NCI-H526 (cell line): Measurements from ENCODE around the gene FBN2.

Experiments
- DNase-seq, 2 experiments: peaks; one replicate each; lab custom pipeline; 2025; lab: John Stamatoyannopoulos, UW

Gene FBN2

DNA sequence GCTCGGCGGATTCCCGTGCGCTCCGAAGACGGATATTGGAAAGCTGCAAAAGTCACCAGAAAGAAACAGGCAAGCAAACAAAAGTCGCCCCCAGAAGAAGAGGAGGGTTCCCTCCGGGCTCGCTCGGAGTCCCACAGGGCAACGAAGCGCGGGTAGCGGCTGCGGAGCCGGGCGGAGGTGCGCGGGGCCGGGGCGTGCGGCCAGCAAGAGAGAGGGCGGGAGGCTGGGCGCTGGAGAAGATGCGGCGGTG, at the start of gene FBN2:
Gene FBN2 (minus strand): TSS at position 246 of the 250 bp plus-strand sequence. CDS start 642 bp downstream, outside the sequence.
- DNase-seq = no peak

DNA sequence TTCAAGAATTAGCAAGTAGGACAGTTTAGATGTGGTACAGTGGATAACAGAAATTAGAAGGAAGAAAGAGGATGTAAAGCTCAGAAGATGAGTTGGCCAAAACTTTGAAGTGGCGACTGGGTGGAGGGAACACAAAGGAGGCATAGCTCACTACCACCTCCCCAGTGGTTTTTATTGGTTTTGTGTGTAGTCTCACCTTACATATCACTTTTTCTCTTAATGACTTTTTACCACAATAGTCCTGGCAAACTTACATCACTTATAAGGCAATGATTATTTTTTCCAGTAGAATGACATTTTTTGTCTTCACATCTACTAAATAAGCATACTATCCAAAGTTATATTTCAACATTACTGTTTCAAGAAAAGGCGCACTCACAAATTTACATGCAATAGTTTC, 49.2 kb upstream of the FBN2 start:
- DNase-seq = no peak

DNA sequence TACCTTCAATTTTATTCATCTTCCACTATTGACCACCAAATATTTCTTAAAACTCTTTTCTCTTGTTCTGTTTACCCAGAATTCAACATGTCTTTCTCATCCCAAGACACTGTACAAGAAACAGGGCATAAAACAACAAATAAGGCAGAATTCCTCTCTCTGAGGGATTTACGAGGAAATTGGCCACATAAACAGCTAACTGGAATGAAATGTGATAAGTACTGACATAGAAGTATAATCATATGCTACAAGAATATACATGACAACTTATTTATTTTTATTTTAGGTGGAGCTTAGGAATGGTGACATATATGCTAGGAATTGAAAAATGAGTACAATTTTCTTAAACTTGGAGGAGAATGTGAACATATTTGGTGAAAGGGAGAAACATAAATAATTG, 48.8 kb upstream of the FBN2 start:
- DNase-seq = no peak

DNA sequence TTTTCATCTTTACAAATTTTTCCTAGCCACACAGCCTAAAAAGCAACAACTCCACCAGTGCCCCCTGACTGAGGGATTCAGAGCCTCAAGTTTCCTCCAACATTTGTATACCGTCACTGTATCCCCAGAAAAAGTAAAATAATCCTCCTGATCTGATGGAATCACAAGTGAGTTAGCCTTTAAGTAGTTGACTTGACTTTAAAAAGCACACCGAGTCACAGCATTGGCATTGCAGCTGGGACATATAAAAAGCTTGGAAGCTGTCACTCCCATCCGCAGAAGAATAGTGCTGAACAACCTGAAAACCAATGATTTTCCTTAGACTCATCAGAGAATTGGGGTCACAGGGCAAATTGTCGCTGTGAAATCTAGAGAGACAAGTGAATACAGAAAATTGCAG, 41.6 kb upstream of the FBN2 start:
- no peak for DNase-seq

DNA sequence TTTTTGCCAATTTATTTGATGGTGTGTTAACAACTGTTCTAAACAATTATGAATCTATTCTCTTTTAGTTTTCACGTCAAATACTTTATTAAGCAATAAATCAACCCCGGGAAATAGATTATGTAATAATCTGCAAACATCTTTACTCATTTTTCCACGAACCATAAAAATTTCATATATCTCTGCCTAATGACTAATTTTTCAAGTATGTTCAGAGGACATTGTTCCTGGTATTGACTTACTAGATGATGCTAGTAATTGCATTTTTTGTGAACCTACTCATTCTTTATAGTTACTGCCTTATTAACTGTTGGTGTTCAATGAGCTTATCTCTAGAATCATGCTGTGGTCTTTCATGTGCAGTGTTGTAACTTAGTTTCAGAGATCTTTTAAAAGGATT, 41.0 kb upstream of the FBN2 start:
- DNase-seq = no peak

DNA sequence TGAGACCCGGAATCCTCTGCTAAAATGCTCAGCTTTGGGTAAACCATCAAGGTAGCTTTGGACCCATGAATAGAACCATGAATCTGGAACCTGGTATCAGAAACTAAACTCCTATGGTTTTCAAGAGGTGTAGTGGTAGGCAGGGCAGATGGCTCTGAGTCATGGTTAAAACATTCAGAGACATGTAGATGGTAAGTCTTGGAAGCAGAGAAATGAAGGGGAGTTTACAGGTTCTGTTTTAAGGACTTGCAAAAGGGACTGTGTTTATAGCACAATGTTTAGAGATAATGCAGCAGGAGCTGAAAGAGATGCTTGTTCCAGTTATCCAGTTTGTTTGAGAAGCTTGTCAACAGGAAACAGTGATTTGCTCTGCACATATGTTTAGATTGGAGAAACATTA, 36.0 kb upstream of the FBN2 start:
- DNase-seq = no peak

DNA sequence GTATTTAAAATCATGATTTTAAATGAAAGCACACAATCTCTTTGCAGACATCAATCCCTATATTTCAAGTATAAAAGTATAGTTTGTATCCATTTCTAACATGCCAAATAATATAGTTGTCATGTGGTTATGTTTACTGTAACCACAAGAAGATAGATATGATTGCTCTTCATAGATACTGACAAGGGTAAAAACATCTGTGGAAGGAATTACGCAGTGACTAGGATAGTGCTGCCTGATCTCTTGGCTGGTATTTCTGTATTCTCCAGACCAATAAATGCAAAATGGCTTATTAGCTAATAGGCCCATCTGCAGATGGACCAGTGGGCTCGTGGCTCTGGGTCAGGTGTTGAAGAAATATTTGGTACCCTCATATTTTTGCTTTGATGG, 34.9 kb upstream of the FBN2 start:
- no peak for DNase-seq

DNA sequence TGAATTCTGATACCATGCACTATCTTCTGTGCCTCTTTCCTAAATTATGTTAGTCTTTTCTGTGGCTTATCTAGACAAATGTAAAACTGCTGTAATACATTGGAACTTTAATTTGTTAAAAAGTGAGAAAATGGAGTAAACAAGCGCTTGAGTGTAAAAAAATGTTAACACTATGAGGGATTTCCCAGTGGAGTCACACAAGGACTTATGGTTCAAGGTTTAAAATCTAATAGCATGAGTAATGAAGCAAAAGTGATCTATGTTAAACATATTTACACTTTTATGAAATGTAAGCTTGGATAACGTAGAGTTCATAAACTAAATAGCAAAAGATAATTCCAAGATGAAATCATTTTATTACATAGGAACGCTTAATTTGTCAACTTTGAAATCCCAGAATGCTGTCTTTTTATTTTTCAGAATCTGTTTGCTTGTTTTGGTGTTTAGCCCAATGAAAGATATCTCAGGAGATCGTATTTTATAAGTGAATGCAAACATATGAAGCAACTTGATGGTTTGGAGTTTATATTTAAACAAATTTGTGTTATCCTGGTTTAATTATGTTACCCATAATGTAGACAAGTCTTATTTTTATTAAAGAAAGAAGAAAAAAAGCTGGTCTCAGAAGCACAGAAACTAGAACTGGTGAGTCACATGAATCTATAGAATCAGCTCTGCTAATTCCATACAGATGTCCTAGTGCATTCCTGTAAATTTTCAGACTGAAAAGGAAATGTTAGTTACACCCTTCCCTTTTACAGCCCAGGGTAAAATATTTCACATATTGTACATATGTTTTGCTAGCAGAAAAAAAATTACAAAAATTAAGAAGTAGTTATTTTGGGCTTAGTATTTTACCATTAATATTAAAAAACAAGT, 34.2 kb upstream of the FBN2 start:
- DNase-seq = no peak

DNA sequence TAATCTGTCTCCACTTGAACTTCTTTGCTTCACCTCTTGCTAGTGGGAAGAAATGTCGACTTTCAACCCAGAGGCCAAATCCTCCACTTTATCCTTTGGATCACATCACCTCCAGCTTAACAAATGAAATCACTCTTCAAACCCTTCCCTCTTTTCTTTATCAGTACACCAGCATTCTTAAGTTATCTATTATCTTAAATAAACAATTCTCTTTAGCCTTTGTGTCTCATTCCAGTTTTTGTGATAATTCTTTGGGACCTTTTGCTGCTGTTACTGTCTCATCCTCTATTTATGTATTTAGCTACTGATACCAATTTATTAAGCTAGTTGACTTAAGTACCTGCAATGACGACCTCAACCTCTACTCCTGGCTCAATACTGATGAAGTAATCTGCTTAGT, 28.1 kb upstream of the FBN2 start:
- DNase-seq = no peak

DNA sequence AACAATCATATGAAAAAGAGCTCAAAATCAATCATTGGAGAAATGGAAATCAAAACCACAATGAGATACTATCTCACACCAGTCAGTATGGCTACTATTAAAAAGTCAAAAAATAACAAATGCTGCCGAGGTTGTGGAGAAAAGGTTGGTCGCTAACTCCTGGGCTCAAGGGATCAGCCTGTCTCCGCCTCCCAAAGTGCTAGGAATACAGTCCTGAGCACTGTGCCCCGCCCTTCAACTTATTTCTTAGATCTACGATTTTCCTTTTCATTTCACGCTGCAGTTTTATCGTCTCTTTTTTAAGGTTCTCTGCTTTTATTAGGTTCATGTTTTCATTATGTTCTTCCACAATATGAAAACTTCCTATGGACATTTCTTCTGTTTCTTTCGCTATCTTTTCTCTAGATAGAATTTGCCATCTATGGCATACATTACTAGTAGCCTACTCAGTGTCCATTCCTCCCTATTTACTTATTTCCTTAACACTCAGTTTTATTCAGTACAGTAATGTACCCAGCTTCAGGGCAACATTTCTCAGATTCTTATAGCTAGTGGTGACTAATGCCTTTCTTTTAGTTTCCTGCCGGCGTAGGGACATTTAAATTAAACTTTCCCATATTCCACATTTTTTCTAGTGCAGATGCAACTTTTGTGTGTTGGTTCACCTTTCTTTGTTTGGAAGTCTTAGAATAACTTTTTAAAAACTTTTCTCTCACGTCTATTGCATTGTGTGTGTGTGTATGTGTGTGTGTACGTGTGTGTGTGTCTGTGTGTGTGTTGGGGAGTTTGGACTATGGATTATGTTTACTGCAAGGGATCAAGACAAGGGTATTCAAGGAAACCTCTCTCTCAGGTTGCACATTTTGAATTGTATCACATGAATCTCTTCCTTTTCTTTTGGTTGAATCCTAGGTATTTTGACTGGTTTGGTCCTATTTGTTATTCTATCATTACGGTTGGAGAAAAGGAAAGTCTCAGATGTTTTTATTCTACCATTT, 21.6 kb upstream of the FBN2 start:
- DNase-seq = no peak

DNA sequence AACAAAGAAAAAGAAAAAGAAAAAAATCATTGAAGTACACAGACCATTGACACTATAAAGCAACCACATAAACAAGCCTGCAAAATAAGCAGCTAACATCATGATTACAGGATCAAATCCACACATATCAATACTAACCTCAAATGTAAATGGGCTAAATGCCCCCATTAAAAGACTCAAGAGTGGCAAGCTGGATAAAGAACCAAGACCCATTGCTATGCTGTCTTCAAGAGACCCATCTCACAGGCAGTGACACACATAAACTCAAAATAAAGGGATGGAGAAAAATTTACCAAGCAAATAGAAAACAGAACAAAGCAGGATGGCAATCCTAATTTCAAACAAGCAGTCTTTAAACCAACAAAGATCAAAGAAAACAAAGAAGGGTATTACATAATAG, 15.7 kb upstream of the FBN2 start:
- no peak for DNase-seq

DNA sequence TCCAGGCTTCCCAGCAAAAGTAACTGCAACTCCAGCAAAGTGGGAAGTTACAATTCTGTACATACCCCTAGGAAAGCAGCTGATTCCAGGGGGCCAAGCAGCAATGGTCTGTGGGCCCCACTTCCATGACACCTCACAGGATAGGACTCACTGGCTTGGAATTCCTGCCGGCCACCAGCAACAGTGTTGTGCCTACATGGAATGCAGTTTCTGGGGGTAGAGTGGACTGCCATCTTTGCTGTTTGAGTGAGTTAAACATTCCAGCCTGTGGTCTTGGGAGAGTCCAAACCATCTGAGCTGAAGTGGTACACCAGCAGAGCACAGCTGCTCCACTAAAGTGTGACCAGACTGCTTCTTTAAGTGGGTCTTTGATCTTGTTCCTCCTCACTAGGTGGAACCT, 13.4 kb upstream of the FBN2 start:
- DNase-seq = no peak

DNA sequence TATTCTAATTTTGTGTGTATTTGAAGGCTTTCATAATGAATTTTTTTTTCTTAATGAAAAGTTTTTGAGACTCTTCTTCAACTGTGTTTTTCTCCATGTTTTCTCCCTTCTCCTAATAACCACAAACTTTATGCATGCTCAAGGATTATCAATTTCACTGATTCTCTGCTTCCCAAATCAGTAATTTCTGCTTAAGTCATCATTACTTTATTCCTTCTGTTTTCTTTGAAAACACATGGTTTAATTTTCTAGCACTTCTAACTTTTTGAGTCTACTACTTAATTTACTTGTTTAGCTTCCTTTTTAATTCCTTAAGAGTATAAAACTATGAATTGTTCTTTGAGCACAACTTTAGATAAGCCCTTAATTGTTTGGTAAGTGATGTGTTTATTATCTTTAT, 11.5 kb upstream of the FBN2 start:
- no peak for DNase-seq

DNA sequence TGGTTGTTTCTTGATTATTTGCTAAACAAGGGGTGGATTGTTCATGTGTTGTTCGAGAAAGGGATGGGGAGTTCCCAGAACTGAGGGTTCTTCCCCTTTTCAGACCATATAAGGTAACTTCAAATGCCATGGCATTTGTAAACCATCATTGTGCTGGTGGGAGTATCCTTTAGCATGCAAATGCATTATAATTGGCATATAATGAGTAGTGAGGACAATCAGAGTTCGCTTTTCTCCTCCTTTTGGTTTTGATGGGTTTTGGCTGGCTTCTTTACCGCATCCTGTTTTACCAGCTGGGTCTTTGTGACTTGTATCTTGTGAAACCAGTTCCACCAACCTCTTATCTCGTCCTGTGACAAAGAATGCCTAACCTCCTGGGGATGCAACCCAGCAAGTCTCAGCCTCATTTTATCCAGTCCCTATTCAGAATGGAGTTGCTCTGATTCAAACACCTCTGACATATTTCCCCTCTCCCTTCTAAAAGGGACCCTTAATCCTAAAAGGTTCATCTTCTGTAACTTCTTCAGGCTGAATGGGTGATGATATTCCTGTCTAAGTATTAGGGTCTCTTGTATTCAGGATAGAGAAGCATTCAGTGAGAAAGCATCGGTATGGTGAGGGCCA, 8.7 kb upstream of the FBN2 start:
- peak in 1 of 2 experiments; percentile 0 for DNase-seq

DNA sequence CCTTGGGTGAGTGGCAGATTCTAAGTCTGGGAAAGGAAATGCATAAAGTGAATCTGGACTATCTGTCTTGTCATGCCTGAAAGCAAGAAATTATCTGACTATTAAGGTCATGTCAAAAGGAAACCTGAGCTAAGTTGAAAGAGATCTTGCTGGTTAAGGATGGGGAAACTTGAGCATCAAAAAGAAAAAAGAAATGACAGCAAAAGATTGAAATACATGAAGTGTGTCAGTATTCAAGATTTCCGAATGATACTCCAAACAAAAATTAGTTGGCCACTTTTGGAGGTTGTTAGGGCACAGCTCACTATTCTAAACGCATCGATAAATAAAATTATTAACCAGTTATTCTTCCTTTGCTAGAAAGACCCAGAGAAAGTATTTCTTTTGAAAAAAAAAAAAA, 3.3 kb upstream of the FBN2 start:
- no peak for DNase-seq

DNA sequence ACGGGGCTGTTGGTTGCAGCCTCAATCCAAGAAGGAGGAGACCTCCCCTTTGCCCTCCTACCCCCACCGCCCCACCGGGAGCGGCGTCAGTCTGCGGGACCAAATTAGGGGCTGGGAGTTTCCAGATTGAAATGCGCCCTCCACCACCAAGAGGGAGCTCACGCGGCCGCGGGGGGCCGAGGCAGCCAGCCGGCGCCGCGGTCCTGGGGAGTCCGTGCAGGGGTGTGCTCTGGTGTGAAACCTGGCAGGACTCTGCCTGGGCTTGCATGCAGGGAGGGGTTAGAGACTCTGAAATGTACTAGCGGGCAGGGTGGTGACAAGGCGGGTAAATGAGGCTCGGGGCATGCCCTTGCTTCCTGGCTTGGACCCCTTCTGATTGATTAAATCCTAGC, 989 bp upstream of the FBN2 start:
- peak in 1 of 2 experiments; percentile 25 for DNase-seq

DNA sequence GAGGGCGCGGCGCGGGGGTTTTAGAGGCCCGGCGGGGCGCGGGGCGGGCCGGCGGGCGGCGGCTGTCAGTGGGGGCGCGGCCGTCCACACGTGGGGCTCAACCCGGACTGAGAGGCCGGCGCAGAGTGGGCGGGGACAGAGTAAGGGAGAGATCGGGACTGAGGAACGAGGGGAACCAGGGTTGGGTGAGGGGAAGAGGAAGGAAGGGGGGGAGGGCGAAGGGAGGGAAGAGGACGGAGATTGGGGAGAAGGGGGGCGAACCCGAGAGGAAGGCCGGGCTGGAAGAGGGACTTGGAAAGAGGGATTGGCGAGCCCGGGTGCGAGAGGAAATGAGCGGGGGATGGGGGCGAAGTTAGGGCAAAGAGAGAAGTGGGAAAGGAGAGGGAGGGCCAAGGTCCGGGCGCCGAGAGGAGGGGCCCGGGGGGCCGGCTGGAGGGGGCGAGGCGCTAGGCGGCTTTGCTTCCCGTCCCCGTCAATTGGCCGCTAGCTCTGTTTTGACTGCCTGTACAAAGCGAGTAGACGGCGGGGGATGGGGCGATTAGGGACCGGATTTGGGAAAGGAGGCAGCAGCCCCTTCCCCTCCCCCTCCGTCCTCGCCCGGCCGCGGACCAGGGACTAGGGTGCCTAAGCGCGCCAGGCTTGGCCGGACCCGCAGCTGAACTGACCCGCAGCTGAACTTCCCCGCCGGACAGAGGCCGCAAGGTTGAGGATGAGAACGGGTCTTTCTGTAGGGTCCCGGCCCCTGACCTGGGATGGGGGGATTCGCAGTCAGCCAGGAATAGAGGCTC, 399 bp upstream of the FBN2 start:
- peak in 1 of 2 experiments; percentile 36 for DNase-seq

DNA sequence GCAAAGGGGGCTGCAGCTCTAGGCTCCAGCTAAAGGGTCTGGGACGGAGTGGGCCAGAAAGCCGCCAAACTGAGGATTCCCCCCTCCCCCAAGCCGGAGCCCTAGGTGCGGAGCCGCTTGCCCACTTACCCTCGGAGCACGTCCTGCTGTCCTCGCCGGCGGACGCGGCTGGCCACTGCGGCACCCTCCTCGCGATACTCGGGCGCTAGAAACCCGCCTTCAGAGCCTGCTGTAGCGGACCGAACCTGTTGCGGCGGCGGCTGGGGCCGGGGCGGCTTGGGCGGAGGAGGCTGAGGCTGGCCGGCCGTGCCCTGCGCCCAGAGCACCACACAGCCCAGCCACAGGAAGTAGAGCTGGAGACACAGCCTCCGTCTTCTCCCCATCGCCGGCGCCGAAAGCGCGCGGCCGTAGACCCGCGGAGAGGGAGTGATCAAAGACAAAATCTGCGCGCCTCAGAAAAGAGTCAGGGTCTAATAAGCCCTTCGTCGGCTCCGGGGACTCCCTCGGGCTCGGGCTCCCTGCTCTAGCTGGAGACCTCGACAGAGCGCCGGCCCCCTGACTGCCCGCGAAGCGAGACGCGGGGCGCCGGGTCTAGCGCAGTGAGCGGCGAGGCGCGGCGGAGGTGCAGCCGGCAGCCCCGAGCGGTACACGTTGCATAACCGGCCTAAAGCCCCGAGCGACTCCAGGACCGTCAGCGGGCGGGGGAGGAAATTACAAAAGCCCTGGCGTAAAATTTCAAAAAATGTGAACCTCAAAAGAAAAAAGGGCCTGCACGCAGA, 635 bp downstream of the FBN2 start:
- DNase-seq = peak in 1 of 2 experiments; percentile 70

DNA sequence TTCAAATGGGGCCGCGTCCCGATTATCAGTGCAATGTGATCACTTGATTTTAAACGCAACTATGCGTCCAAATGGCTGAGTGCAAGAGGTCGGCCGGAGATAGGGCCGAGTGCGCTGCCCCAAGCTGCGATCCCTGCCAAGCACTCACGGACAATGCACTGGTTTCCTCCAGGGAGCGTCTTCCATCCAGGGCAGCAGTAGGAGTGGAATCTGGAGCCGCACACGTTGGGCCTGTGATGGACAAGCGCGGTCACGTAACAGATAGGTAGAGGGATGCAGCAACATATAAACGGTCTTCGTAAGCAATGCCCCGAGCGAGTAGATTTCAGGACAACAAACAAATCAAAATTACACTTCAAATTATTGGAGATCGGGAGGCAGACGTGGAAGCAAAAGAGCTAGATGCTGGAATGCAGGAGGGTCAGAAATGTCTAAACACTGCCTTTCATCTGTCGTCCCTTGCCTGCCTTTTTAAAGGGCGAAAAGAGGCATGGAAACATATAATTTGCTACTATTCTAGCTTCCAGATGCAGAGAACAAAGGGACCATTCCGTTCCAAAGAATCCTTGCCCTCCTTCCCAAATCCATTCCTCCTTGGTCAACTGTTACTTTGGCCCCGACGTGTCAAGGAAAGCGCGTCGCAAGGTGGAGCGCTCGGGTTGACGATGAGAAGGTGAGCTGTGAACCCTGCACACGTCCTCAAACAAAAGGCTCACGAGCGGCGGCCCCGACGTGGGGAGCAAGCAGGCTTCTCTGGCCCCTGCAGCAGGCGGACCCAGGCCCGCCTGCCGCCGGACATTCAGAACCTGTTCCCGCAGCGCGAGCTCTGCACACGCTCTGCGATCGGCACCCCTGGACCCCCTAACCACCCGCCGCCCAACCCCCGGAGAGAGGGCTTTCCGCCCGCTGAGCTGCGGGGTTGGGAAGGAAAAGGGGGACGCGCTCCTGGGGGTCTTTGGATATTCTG, 1.5 kb downstream of the FBN2 start:
- no peak for DNase-seq

DNA sequence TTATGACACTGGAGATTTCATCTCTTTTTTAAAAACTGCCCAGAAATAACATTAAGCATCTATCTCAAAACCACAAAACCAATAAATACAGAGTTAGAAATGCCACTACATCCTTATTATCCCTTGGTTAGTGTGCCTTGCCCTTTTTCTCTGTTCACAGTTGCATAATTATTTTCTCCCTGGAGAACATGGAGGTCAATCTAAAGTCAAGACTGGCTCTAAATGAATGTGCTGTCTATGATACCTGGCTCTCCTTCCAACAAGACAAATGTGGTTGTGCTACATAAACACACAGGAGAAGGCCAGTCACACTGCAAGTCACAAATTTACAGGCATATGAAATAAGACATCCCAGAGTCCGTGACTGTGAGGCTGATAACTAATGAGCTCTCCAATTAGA, 2.8 kb downstream of the FBN2 start:
- no peak for DNase-seq
